Lower leg skin (tissue), 3 donors: ENCODE results near the gene PEAK1.

ENCODE experiments used
- POLR2A ChIP-seq, 2 donors: fragments of 450-650 bp; IDR thresholded peaks; one replicate each; pipeline ENCODE4 v1.6.1; 2016 to 2017; ENCODE audit warnings: antibody characterized with exemption in 2 of 2, mild to moderate bottlenecking in 1 of 2, moderate library complexity in 1 of 2
- TF ChIP-seq, protein P1 (sequence below), 3 donors: fragments of 450-650 bp; IDR thresholded peaks; one replicate each; pipeline ENCODE4 v1.5.1; 2016; ENCODE audit warnings: antibody characterized with exemption in 3 of 3, mild to moderate bottlenecking in 3 of 3, moderate library complexity in 2 of 3

DNA sequence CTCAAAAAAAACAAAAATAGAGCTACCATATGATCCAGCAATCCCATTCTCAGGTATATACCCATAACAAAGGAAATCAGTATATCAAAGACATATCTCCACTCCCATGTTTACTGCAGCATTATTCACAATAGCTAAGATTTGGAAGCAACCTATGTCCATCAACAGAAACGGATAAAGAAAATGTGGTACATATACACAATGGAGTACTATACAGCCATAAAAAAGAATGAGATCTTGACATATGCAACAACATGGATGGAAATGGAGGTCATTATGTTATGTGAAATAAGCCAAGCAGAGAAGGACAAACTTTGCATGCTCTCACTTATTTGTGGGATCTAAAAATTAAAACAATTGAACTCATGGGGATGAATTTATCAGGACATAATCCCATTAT, 19.6 kb downstream of the PEAK1 start:
- no peak for TF ChIP-seq POLR2A (IDR thresholded peaks at IDR 0.05)
- TF ChIP-seq, protein P1, sequence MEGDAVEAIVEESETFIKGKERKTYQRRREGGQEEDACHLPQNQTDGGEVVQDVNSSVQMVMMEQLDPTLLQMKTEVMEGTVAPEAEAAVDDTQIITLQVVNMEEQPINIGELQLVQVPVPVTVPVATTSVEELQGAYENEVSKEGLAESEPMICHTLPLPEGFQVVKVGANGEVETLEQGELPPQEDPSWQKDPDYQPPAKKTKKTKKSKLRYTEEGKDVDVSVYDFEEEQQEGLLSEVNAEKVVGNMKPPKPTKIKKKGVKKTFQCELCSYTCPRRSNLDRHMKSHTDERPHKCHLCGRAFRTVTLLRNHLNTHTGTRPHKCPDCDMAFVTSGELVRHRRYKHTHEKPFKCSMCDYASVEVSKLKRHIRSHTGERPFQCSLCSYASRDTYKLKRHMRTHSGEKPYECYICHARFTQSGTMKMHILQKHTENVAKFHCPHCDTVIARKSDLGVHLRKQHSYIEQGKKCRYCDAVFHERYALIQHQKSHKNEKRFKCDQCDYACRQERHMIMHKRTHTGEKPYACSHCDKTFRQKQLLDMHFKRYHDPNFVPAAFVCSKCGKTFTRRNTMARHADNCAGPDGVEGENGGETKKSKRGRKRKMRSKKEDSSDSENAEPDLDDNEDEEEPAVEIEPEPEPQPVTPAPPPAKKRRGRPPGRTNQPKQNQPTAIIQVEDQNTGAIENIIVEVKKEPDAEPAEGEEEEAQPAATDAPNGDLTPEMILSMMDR (IDR thresholded peaks at IDR 0.05) = no peak
